ENCODE measurements around the gene EYS.
"Not testable (repeated sequence)": the region's sequence is repeated elsewhere in the genome, so short reads cannot be mapped to it uniquely, and the experiment has no call there.

Gene EYS

GRCh38 chr6:63745784-63746183 is 1961.2 kb downstream of the EYS start:
- no peak for DNase-seq

- DNase-seq = no peak
These were observed 1962.2 kb downstream of the EYS start for GRCh38 chr6:63744810-63745209.

- no peak for DNase-seq
These were observed 1963.3 kb downstream of the EYS start for GRCh38 chr6:63743691-63744090.

- DNase-seq = no peak
These were observed 1965.0 kb downstream of the EYS start for GRCh38 chr6:63742060-63742459.

GRCh38 chr6:63740709-63741108 is 1966.3 kb downstream of the EYS start:
- DNase-seq = no peak

GRCh38 chr6:63739094-63739687 is 1967.8 kb downstream of the EYS start:
- no peak for DNase-seq

GRCh38 chr6:63738190-63738589 is 1968.8 kb downstream of the EYS start:
- not testable (repeated sequence) for DNase-seq

- DNase-seq = no peak
These were observed 1972.1 kb downstream of the EYS start for GRCh38 chr6:63734923-63735322.

- DNase-seq = no peak
These were observed 1974.7 kb downstream of the EYS start for GRCh38 chr6:63732336-63732735.

GRCh38 chr6:63731930-63732329 is 1975.1 kb downstream of the EYS start:
- DNase-seq = no peak

GRCh38 chr6:63730311-63730710 is 1976.7 kb downstream of the EYS start:
- no peak for DNase-seq

- no peak for DNase-seq
These were observed 1982.3 kb downstream of the EYS start for GRCh38 chr6:63724721-63725120.

GRCh38 chr6:63721181-63721580 is 1985.8 kb downstream of the EYS start:
- DNase-seq = no peak

- DNase-seq = no peak
These were observed 1990.9 kb downstream of the EYS start for GRCh38 chr6:63716169-63716568.

GRCh38 chr6:63714091-63714490 is 1992.9 kb downstream of the EYS start:
- DNase-seq = no peak

- no peak for DNase-seq
These were observed 1993.7 kb downstream of the EYS start for GRCh38 chr6:63713332-63713731.

- no peak for DNase-seq
These were observed 1997.9 kb downstream of the EYS start for GRCh38 chr6:63709148-63709547.

GRCh38 chr6:63708631-63709030 is 1998.4 kb downstream of the EYS start:
- no peak for DNase-seq

GRCh38 chr6:63706630-63707029 is 2000.4 kb downstream of the EYS start:
- no peak for DNase-seq

GRCh38 chr6:63705707-63706106 is 2001.3 kb downstream of the EYS start:
- DNase-seq = no peak

GRCh38 chr6:63690221-63690620 is 2016.8 kb downstream of the EYS start:
- DNase-seq = no peak

GRCh38 chr6:63689421-63689820 is 2017.6 kb downstream of the EYS start:
- no peak for DNase-seq

- no peak for DNase-seq
These were observed 2021.3 kb downstream of the EYS start for GRCh38 chr6:63685446-63686379.

- no peak for DNase-seq
These were observed 2023.9 kb downstream of the EYS start for GRCh38 chr6:63683071-63683603.
